ENCODE measurements around the gene FLCN.

- no peak for TF ChIP-seq CTCF (IDR thresholded peaks at IDR 0.05; ENCODE audit: low read depth, low read length)
- no peak for TF ChIP-seq POLR2A (IDR thresholded peaks at IDR 0.05; ENCODE audit: extremely low read depth, insufficient read length)
Observed at GRCh38 chr17:17164156-17164555, 72.8 kb downstream of the FLCN start.

Data from NB4 (cell line).